ENCODE results near the gene GPRC5B. TPM values are rescaled to one million over a fixed set of nuclear protein-coding genes. Genes with fewer than 3 reads are reported as not detected.

GPRC5B gene
- total RNA-seq, 1 experiment from 2014 or later: 6.9 TPM

- Histone ChIP-seq H3K4me1 (ENCODE audit: insufficient read depth, low read length, poor library complexity, severe bottlenecking) (peaks cover 23% of the 10 kb centered on the region), H3K27me3 (replicated peaks; ENCODE audit: insufficient read depth, low read depth, low read length, poor library complexity) (peaks cover 11% of the 10 kb centered on the region), H3K27ac (ENCODE audit: low read depth, low read length, poor library complexity, severe bottlenecking) (no peak overlapping the region), H3K9me3 (ENCODE audit: low read depth, low read length, poor library complexity, severe bottlenecking) (no peaks in the 10 kb centered on the region), H3K36me3 (ENCODE audit: insufficient read depth, low read length, poor library complexity, severe bottlenecking) (no peaks in the 10 kb centered on the region), H3K4me3 (ENCODE audit: low read depth, low read length, poor library complexity, severe bottlenecking) (no peak overlapping the region)
- POLR2A ChIA-PET (ENCODE audit: low non-redundant PET): no interaction called here
- CTCF ChIA-PET: interaction anchor here (1.0 kb wide), 1 partner anchor 295 kb away, joined by 3 read pairs; no protein-coding TSS in a partner anchor
- no TSS peak for BruUV-seq (replicated peaks)
- no peak for DNase-seq (ENCODE audit: low spot score)
- TF ChIP-seq, protein P1, sequence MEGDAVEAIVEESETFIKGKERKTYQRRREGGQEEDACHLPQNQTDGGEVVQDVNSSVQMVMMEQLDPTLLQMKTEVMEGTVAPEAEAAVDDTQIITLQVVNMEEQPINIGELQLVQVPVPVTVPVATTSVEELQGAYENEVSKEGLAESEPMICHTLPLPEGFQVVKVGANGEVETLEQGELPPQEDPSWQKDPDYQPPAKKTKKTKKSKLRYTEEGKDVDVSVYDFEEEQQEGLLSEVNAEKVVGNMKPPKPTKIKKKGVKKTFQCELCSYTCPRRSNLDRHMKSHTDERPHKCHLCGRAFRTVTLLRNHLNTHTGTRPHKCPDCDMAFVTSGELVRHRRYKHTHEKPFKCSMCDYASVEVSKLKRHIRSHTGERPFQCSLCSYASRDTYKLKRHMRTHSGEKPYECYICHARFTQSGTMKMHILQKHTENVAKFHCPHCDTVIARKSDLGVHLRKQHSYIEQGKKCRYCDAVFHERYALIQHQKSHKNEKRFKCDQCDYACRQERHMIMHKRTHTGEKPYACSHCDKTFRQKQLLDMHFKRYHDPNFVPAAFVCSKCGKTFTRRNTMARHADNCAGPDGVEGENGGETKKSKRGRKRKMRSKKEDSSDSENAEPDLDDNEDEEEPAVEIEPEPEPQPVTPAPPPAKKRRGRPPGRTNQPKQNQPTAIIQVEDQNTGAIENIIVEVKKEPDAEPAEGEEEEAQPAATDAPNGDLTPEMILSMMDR (conservative IDR thresholded peaks at IDR 0.05; ENCODE audit: low read depth, low read length): no peak
- TF ChIP-seq EZH2 (IDR thresholded peaks at IDR 0.05; ENCODE audit: borderline replicate concordance, low read depth, low read length, poor library complexity, severe bottlenecking): no peak
- intact Hi-C loops (cut with micrococcal nuclease; ENCODE audit: unreplicated experiment): no loop called here
Measured at GRCh38 chr16:19879241-19879792, 5.3 kb downstream of the GPRC5B start.

GRCh38 chr16:19878757-19879156, 5.9 kb downstream of the GPRC5B start:
- TF ChIP-seq EZH2 (IDR thresholded peaks at IDR 0.05; ENCODE audit: borderline replicate concordance, low read depth, low read length, poor library complexity, severe bottlenecking): no peak
- ChIA-PET CTCF (interaction anchor here (1.0 kb wide), 1 partner anchor 295 kb away, joined by 3 read pairs; no protein-coding TSS in a partner anchor), POLR2A (ENCODE audit: low non-redundant PET) (no interaction called here)
- intact Hi-C loops (cut with micrococcal nuclease; ENCODE audit: unreplicated experiment): no loop called here
- peaks cover 11% of the 10 kb centered on the region for H3K27me3 ChIP-seq (replicated peaks; ENCODE audit: insufficient read depth, low read depth, low read length, poor library complexity)
- H3K9me3 ChIP-seq (ENCODE audit: low read depth, low read length, poor library complexity, severe bottlenecking): no peaks in the 10 kb centered on the region
- BruUV-seq (replicated peaks): no TSS peak
- no peak for DNase-seq (ENCODE audit: low spot score)
- H3K4me3 ChIP-seq (ENCODE audit: low read depth, low read length, poor library complexity, severe bottlenecking): no peak overlapping the region
- peaks cover 23% of the 10 kb centered on the region for H3K4me1 ChIP-seq (ENCODE audit: insufficient read depth, low read length, poor library complexity, severe bottlenecking)
- no peak overlapping the region for H3K27ac ChIP-seq (ENCODE audit: low read depth, low read length, poor library complexity, severe bottlenecking)
- no peaks in the 10 kb centered on the region for H3K36me3 ChIP-seq (ENCODE audit: insufficient read depth, low read length, poor library complexity, severe bottlenecking)

DNA sequence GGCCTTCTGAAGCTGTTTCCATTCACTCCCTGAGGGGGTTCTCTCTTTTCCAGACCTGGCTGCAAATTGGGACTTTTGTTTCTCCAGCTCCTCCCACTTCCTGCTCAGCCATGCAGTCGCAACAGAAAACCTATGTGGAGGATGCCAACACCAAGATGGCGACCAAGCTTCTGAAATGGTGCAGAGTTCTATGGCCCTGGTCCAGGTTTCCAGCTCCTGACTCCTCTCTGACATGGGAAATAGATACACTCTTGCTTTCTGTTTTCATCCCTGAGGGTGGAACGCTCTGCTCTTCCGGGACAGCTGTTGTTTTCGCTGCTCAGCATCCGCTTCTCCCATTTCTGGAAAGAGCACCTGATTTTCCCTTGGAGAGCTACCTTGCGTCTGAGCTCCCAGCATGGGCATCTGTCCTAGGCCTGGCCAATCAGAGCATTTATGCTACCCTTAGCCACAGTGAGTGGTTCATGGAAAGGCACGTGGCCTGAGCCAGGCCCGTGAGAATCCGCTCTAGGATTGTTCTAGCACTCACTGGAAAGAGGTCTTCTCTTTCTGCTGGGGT, 8.1 kb downstream of the GPRC5B start:
- intact Hi-C loops (cut with micrococcal nuclease; ENCODE audit: unreplicated experiment): no loop called here
- peak; percentile 40 for DNase-seq (ENCODE audit: low spot score)
- BruUV-seq (replicated peaks): no TSS peak
- Histone ChIP-seq H3K36me3 (ENCODE audit: insufficient read depth, low read length, poor library complexity, severe bottlenecking) (no peaks in the 10 kb centered on the region), H3K27ac (ENCODE audit: low read depth, low read length, poor library complexity, severe bottlenecking) (no peak overlapping the region), H3K4me1 (ENCODE audit: insufficient read depth, low read length, poor library complexity, severe bottlenecking) (peaks cover 7% of the 10 kb centered on the region), H3K9me3 (ENCODE audit: low read depth, low read length, poor library complexity, severe bottlenecking) (no peaks in the 10 kb centered on the region), H3K4me3 (ENCODE audit: low read depth, low read length, poor library complexity, severe bottlenecking) (no peak overlapping the region), H3K27me3 (replicated peaks; ENCODE audit: insufficient read depth, low read depth, low read length, poor library complexity) (no peaks in the 10 kb centered on the region)
- POLR2A ChIA-PET (ENCODE audit: low non-redundant PET): interaction anchor here (0.6 kb wide), 1 partner anchor 231 kb away, joined by 6 read pairs; no protein-coding TSS in a partner anchor
- CTCF ChIA-PET: interaction anchor here (1.1 kb wide), 1 partner anchor 293 kb away, joined by 3 read pairs; no protein-coding TSS in a partner anchor
- TF ChIP-seq, protein P1 (conservative IDR thresholded peaks at IDR 0.05; ENCODE audit: low read depth, low read length): no peak
- TF ChIP-seq EZH2 (IDR thresholded peaks at IDR 0.05; ENCODE audit: borderline replicate concordance, low read depth, low read length, poor library complexity, severe bottlenecking): no peak
